ENCODE results near the gene TTLL10. TPM values are rescaled to one million over a fixed set of nuclear protein-coding genes. Genes with fewer than 3 reads are reported as not detected.
"Not testable (repeated sequence)": the region's sequence is repeated elsewhere in the genome, so short reads cannot be mapped to it uniquely, and the experiment has no call there.

The TTLL10 gene
- polyA plus RNA-seq, 4 donors = 0.43 to 0.86 (median 0.79) TPM; not detected in 1

GRCh38 chr1:1183833-1184775 lies 10.4 kb downstream of the TTLL10 start:
- DNase-seq (ENCODE audit: low read depth in 4 of 4, low spot score in 3 of 4) = no peak

GRCh38 chr1:1185101-1185765 lies 11.6 kb downstream of the TTLL10 start:
- DNase-seq (ENCODE audit: low read depth in 4 of 4, low spot score in 3 of 4) = no peak

GRCh38 chr1:1187938-1188337 lies 14.3 kb downstream of the TTLL10 start:
- no peak for DNase-seq (ENCODE audit: low read depth in 4 of 4, low spot score in 3 of 4)

- no peak for DNase-seq (ENCODE audit: low read depth in 4 of 4, low spot score in 3 of 4)
Observed at GRCh38 chr1:1189111-1189510, 15.4 kb downstream of the TTLL10 start.

- DNase-seq (ENCODE audit: low read depth in 4 of 4, low spot score in 3 of 4) = no peak
Observed at GRCh38 chr1:1191734-1192133, 18.1 kb downstream of the TTLL10 start.

- no peak for DNase-seq (ENCODE audit: low read depth in 4 of 4, low spot score in 3 of 4)
Observed at GRCh38 chr1:1194723-1195122, 21.0 kb downstream of the TTLL10 start.

GRCh38 chr1:1195726-1196125 lies 22.0 kb downstream of the TTLL10 start:
- DNase-seq (ENCODE audit: low read depth in 4 of 4, low spot score in 3 of 4) = not testable (repeated sequence)

- DNase-seq (ENCODE audit: low read depth in 4 of 4, low spot score in 3 of 4) = no peak
Observed at GRCh38 chr1:1196431-1197187, 22.9 kb downstream of the TTLL10 start.

- DNase-seq (ENCODE audit: low read depth in 4 of 4, low spot score in 3 of 4) = no peak
Observed at GRCh38 chr1:1197188-1197500, 23.5 kb downstream of the TTLL10 start.

- no peak for DNase-seq (ENCODE audit: low read depth in 4 of 4, low spot score in 3 of 4)
Observed at GRCh38 chr1:1197551-1198422, 24.1 kb downstream of the TTLL10 start.

- no peak for DNase-seq (ENCODE audit: low read depth in 4 of 4, low spot score in 3 of 4)
Observed at GRCh38 chr1:1198423-1199140, 24.9 kb downstream of the TTLL10 start.

GRCh38 chr1:1199141-1199960 lies 25.7 kb downstream of the TTLL10 start:
- no peak for DNase-seq (ENCODE audit: low read depth in 4 of 4, low spot score in 3 of 4)

GRCh38 chr1:1199961-1200875 lies 26.5 kb downstream of the TTLL10 start:
- no peak for DNase-seq (ENCODE audit: low read depth in 4 of 4, low spot score in 3 of 4)

- DNase-seq (ENCODE audit: low read depth in 4 of 4, low spot score in 3 of 4) = no peak
Observed at GRCh38 chr1:1200876-1201810, 27.5 kb downstream of the TTLL10 start.

GRCh38 chr1:1202831-1203560 lies 29.3 kb downstream of the TTLL10 start:
- no peak for DNase-seq (ENCODE audit: low read depth in 4 of 4, low spot score in 3 of 4)

All from left renal pelvis (tissue), 4 donors.